HG02759 (cell line): Measurements from ENCODE around the gene OAS2.
"Not testable (repeated sequence)": the region's sequence is repeated elsewhere in the genome, so short reads cannot be mapped to it uniquely, and the experiment has no call there.

Source experiments
- ATAC-seq: cut with Tn5 transposase; IDR thresholded peaks from one replicate; pipeline ENCODE4 v1.9.1; 2021; ENCODE audit warnings: mild to moderate bottlenecking, moderate library complexity; ENCODE audit not compliant: unreplicated experiment

OAS2 gene

DNA sequence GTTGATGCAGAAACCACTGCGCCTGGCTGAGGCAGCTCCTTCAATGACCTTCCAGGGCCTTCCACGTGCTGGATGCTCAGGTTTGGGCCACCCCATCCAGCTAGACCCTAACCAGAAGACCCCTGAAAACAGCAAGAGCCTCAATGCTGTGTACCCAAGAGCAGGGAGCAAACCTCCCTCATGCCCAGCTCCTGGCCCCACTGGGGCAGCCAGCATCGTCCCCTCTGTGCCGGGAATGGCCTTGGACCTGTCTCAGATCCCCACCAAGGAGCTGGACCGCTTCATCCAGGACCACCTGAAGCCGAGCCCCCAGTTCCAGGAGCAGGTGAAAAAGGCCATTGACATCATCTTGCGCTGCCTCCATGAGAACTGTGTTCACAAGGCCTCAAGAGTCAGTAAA is 29.5 kb upstream of the OAS2 start:
- ATAC-seq, result no peak

GRCh38 chr12:112950701-112951100 is 27.6 kb upstream of the OAS2 start:
- no peak for ATAC-seq

GRCh38 chr12:112957125-112957524 is 21.2 kb upstream of the OAS2 start:
- ATAC-seq, result not testable (repeated sequence)

DNA sequence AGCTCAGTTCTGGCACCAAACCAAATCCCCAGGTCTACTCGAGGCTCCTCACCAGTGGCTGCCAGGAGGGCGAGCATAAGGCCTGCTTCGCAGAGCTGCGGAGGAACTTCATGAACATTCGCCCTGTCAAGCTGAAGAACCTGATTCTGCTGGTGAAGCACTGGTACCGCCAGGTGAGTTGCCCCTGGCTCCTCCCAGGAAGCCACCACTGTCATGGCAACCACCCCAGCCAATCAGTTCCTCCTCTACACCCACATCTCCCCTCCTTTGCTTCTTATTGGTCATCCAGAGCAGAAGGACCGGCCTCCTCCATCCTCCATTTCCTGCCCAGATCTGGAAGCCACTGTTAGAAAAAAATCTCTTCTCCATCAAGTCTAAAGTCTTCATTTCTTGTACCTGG is 17.2 kb upstream of the OAS2 start:
- ATAC-seq, result no peak

DNA sequence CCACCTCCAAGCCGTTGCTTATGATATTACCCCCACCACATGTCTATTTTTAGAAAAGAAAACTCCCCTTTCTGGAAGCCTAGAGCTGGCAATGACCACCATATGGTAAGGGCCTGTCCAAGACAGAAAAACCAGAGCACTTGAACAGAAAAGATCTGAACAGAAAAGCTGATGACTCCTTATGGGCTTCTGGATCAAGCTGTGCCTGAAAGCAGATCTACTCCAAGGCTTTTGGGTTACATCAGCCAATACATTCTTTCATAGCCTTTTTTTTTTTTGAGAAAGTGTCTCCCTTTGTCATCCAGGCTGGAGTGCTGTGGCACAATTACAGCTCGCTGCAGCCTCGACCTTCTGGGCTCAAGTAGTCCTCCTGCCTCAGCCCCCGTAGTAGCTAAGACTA is 16.8 kb upstream of the OAS2 start:
- ATAC-seq, result no peak

DNA sequence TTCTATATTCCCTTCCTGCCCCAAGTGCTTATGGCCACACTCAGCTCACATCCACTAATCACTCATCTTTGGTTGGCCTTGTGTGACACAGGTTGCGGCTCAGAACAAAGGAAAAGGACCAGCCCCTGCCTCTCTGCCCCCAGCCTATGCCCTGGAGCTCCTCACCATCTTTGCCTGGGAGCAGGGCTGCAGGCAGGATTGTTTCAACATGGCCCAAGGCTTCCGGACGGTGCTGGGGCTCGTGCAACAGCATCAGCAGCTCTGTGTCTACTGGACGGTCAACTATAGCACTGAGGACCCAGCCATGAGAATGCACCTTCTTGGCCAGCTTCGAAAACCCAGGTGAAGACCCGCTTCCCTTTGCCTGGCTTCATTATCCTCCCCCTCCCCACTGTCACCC is 15.8 kb upstream of the OAS2 start:
- ATAC-seq, result no peak

GRCh38 chr12:112963227-112963861 is 15.0 kb upstream of the OAS2 start:
- ATAC-seq, result no peak

DNA sequence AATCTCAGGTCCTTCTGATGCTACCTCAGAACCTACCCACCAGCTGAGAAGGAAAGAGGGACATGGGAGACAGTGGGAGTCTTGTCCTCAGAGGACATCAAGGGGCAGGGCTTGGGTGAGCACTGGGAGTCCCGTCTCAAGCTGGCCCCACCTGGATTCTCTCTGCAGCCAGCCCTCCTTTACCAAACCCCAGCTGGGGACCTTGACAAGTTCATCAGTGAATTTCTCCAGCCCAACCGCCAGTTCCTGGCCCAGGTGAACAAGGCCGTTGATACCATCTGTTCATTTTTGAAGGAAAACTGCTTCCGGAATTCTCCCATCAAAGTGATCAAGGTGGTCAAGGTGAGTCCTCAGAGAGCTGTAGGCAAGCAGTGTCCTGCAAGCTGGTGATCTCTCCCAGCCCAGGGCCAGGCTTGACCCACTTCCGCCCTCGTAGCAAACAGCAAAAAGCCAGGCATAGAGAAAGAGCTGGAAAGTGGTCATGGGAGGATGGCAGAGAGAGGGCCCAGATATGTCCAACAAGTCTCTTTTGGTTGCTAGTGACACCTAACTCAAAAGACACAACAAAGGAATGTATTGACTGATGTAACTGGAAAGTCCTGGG is 14.2 kb upstream of the OAS2 start:
- ATAC-seq, result no peak

GRCh38 chr12:112964915-112965314 is 13.4 kb upstream of the OAS2 start:
- ATAC-seq, result no peak

- no peak for ATAC-seq
These were observed 12.7 kb upstream of the OAS2 start for GRCh38 chr12:112965643-112966042.

GRCh38 chr12:112967306-112967705 is 11.0 kb upstream of the OAS2 start:
- ATAC-seq, result no peak

GRCh38 chr12:112967858-112968257 is 10.5 kb upstream of the OAS2 start:
- no peak for ATAC-seq

DNA sequence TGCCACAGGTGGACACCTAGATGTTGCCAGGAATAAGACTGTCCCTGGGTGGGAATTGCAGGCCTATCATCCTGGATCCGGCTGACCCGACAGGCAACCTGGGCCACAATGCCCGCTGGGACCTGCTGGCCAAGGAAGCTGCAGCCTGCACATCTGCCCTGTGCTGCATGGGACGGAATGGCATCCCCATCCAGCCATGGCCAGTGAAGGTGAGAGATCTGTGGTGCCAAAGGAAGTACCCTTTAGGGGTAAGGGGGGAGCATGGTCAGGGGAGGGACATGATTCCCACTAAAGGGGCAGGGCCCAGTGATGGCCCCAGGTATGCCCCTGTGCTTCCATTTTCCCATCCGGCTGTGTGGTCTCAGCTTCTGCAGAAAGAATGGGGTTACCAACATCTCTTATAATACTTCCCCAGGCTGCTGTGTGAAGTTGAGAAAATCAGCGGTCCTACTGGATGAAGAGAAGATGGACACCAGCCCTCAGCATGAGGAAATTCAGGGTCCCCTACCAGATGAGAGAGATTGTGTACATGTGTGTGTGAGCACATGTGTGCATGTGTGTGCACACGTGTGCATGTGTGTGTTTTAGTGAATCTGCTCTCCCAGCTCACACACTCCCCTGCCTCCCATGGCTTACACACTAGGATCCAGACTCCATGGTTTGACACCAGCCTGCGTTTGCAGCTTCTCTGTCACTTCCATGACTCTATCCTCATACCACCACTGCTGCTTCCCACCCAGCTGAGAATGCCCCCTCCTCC is 8.6 kb upstream of the OAS2 start:
- no peak for ATAC-seq

DNA sequence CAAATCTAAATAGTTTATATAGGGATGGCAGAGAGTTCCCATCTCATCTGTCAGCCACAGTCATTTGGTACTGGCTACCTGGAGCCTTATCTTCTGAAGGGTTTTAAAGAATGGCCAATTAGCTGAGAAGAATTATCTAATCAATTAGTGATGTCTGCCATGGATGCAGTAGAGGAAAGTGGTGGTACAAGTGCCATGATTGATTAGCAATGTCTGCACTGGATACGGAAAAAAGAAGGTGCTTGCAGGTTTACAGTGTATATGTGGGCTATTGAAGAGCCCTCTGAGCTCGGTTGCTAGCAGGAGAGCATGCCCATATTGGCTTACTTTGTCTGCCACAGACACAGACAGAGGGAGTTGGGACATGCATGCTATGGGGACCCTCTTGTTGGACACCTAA is 7.9 kb upstream of the OAS2 start:
- ATAC-seq, result no peak

GRCh38 chr12:112971248-112971647 is 7.1 kb upstream of the OAS2 start:
- ATAC-seq, result no peak

GRCh38 chr12:112973011-112973735 is 5.1 kb upstream of the OAS2 start:
- no peak for ATAC-seq

DNA sequence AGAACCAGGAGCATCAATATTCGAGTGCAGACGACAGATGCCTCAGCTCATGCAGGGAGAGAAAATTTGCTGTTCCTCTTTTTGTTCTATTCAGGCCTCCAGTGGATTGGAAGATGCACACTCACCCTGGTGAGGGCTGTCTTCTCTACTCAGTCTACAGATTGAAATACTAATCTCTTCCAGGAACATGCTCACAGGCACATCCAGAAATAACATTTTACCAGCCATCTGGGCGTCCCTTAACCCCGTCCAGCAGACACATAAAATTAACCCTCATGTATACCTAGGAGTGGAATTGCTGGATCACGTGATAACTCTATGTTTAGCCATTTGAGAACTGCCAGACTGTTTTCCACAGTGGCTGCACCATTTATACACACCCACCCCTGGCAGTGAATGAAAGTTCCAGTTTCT is 4.5 kb upstream of the OAS2 start:
- no peak for ATAC-seq

- ATAC-seq, result no peak
These were observed 3.4 kb upstream of the OAS2 start for GRCh38 chr12:112974904-112975303.

DNA sequence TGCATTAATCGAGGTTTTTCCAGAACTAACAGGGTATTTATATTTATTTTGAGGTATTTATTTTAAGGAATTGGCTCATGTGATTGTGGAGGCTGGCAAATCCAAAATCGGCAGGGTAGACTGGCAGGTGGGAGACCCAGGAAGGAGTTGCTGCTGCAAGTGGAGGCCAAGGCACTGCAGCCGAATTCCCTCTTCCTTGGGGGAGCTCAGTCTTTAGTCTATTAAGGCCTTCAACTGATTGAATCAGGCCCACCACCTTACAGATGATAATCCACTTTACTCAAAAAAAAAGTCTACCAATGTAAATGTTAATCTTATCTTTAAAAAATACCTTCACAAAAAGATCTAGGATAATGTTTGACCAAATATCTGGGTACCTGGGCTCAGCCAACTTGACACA is 1.2 kb upstream of the OAS2 start:
- no peak for ATAC-seq

DNA sequence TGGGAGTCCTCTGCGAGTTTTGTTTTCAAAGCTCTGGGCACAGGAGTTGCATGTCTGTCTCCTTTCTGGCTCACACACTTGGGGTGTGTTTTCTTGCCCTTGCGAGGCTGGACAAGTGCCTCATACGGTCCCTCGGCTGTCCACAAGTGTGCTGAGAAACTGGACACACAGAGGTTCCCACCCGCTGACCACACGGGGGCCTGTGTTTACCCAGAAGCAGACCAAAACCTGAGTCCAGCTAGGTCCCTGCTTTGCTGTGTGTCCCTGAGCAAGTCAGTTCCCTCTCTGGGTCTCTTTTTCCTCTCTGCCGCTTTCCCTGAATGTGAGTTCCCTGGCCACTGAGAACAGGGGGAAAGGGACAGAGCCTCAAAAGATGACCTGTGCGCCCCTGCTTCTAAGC is 678 bp upstream of the OAS2 start:
- no peak for ATAC-seq

- peak; percentile 1 for ATAC-seq
These were observed 842 bp downstream of the OAS2 start for GRCh38 chr12:112979041-112979680.
